Measurements from ENCODE around the gene CCDC50.

Gene CCDC50

GRCh38 chr3:191412759-191413158, 83.6 kb downstream of the CCDC50 start:
- Mint-ChIP-seq H3K4me3 (no peak overlapping the region), H3K27me3 (ENCODE audit: low read depth) (no peaks in the 10 kb centered on the region), H3K4me1 (peaks cover 5% of the 10 kb centered on the region), H3K9me3 (peaks cover 23% of the 10 kb centered on the region), H3K36me3 (ENCODE audit: low read depth) (peaks cover 4% of the 10 kb centered on the region), H3K27ac (no peak overlapping the region)
- no peak for TF ChIP-seq CTCF (IDR thresholded peaks at IDR 0.05; ENCODE audit: unreplicated experiment in 3 of 3)

GRCh38 chr3:191414286-191414685, 85.1 kb downstream of the CCDC50 start:
- no peaks in the 10 kb centered on the region for H3K27me3 Mint-ChIP-seq (ENCODE audit: low read depth)
- H3K4me3 Mint-ChIP-seq, result no peak overlapping the region
- peaks cover 18% of the 10 kb centered on the region for H3K9me3 Mint-ChIP-seq
- no peak for TF ChIP-seq CTCF (IDR thresholded peaks at IDR 0.05; ENCODE audit: unreplicated experiment in 3 of 3)
- H3K36me3 Mint-ChIP-seq (ENCODE audit: low read depth), result peaks cover 4% of the 10 kb centered on the region
- H3K4me1 Mint-ChIP-seq, result peaks cover 5% of the 10 kb centered on the region
- H3K27ac Mint-ChIP-seq, result no peak overlapping the region

GRCh38 chr3:191414732-191415131, 85.5 kb downstream of the CCDC50 start:
- H3K27me3 Mint-ChIP-seq (ENCODE audit: low read depth), result no peaks in the 10 kb centered on the region
- TF ChIP-seq CTCF (IDR thresholded peaks at IDR 0.05; ENCODE audit: unreplicated experiment in 3 of 3), result no peak
- H3K4me1 Mint-ChIP-seq, result peaks cover 5% of the 10 kb centered on the region
- H3K36me3 Mint-ChIP-seq (ENCODE audit: low read depth), result peaks cover 4% of the 10 kb centered on the region
- peaks cover 16% of the 10 kb centered on the region for H3K9me3 Mint-ChIP-seq
- no peak overlapping the region for H3K27ac Mint-ChIP-seq
- no peak overlapping the region for H3K4me3 Mint-ChIP-seq

- no peak for TF ChIP-seq CTCF (IDR thresholded peaks at IDR 0.05; ENCODE audit: unreplicated experiment in 3 of 3)
- Mint-ChIP-seq H3K27me3 (ENCODE audit: low read depth) (no peaks in the 10 kb centered on the region), H3K9me3 (peaks cover 8% of the 10 kb centered on the region), H3K27ac (no peak overlapping the region), H3K36me3 (ENCODE audit: low read depth) (no peaks in the 10 kb centered on the region), H3K4me1 (peaks cover 5% of the 10 kb centered on the region), H3K4me3 (no peak overlapping the region)
Observed at GRCh38 chr3:191415566-191415965, 86.4 kb downstream of the CCDC50 start.

- no peak overlapping the region for H3K4me3 Mint-ChIP-seq
- H3K36me3 Mint-ChIP-seq (ENCODE audit: low read depth), result no peaks in the 10 kb centered on the region
- peaks cover 2% of the 10 kb centered on the region for H3K9me3 Mint-ChIP-seq
- H3K4me1 Mint-ChIP-seq, result peaks cover 5% of the 10 kb centered on the region
- no peak for TF ChIP-seq CTCF (IDR thresholded peaks at IDR 0.05; ENCODE audit: unreplicated experiment in 3 of 3)
- no peak overlapping the region for H3K27ac Mint-ChIP-seq
- no peaks in the 10 kb centered on the region for H3K27me3 Mint-ChIP-seq (ENCODE audit: low read depth)
Observed at GRCh38 chr3:191417457-191417729, 88.2 kb downstream of the CCDC50 start.

GRCh38 chr3:191420771-191421170, 91.6 kb downstream of the CCDC50 start:
- Mint-ChIP-seq H3K4me3 (no peak overlapping the region), H3K4me1 (peaks cover 10% of the 10 kb centered on the region), H3K36me3 (ENCODE audit: low read depth) (no peaks in the 10 kb centered on the region), H3K27ac (no peak overlapping the region), H3K27me3 (ENCODE audit: low read depth) (no peaks in the 10 kb centered on the region), H3K9me3 (peaks cover 2% of the 10 kb centered on the region)
- no peak for TF ChIP-seq CTCF (IDR thresholded peaks at IDR 0.05; ENCODE audit: unreplicated experiment in 3 of 3)

All from nephron (organoid).